ENCODE measurements around the gene PKD2L2.
"Not testable (repeated sequence)": the region's sequence is repeated elsewhere in the genome, so short reads cannot be mapped to it uniquely, and the experiment has no call there.

The PKD2L2 gene

GRCh38 chr5:137890845-137891244 is 1.6 kb downstream of the PKD2L2 start:
- DNase-seq: no peak

- DNase-seq: no peak
These were observed 2.6 kb downstream of the PKD2L2 start for GRCh38 chr5:137891849-137892248.

- DNase-seq: no peak
These were observed 5.3 kb downstream of the PKD2L2 start for GRCh38 chr5:137894586-137894985.

GRCh38 chr5:137896560-137896959 is 7.3 kb downstream of the PKD2L2 start:
- no peak for DNase-seq

GRCh38 chr5:137899493-137899892 is 10.2 kb downstream of the PKD2L2 start:
- no peak for DNase-seq

- no peak for DNase-seq
These were observed 12.0 kb downstream of the PKD2L2 start for GRCh38 chr5:137901011-137901817.

- no peak for DNase-seq
These were observed 13.3 kb downstream of the PKD2L2 start for GRCh38 chr5:137902408-137903133.

- DNase-seq: no peak
These were observed 25.5 kb downstream of the PKD2L2 start for GRCh38 chr5:137914758-137915157.

GRCh38 chr5:137916923-137917322 is 27.7 kb downstream of the PKD2L2 start:
- DNase-seq: no peak

- no peak for DNase-seq
These were observed 32.7 kb downstream of the PKD2L2 start for GRCh38 chr5:137921931-137922330.

- DNase-seq: no peak
These were observed 34.6 kb downstream of the PKD2L2 start for GRCh38 chr5:137923856-137924255.

GRCh38 chr5:137932800-137933199 is 43.5 kb downstream of the PKD2L2 start:
- DNase-seq: no peak

GRCh38 chr5:137933491-137933911 is 44.2 kb downstream of the PKD2L2 start:
- no peak for DNase-seq

GRCh38 chr5:137935190-137935589 is 45.9 kb downstream of the PKD2L2 start:
- DNase-seq: no peak

- DNase-seq: no peak
These were observed 46.4 kb downstream of the PKD2L2 start for GRCh38 chr5:137935694-137936093.

GRCh38 chr5:137937994-137938750 is 48.9 kb downstream of the PKD2L2 start:
- no peak for DNase-seq

- DNase-seq: no peak
These were observed 49.5 kb downstream of the PKD2L2 start for GRCh38 chr5:137938751-137939143.

- DNase-seq: no peak
These were observed 50.1 kb downstream of the PKD2L2 start for GRCh38 chr5:137939331-137939730.

GRCh38 chr5:137944280-137944679 is 55.0 kb downstream of the PKD2L2 start:
- DNase-seq: not testable (repeated sequence)

- DNase-seq: no peak
These were observed 56.6 kb downstream of the PKD2L2 start for GRCh38 chr5:137945825-137946224.

GRCh38 chr5:137954131-137954879 is 65.0 kb downstream of the PKD2L2 start:
- DNase-seq: no peak

- DNase-seq: no peak
These were observed 68.7 kb downstream of the PKD2L2 start for GRCh38 chr5:137957948-137958347.

GRCh38 chr5:137959488-137959887 is 70.2 kb downstream of the PKD2L2 start:
- DNase-seq: no peak

Measured in KG1 (cell line).